Activated T-cell treated with anti-CD3 and anti-CD28 coated beads, Interleukin-2, amount 50 U/mL, for 4 hours (primary cell): ENCODE data around the gene HMGCS2. TPM values are rescaled to one million over a fixed set of nuclear protein-coding genes. Genes with fewer than 3 reads are reported as not detected.
"Not testable (repeated sequence)": the region's sequence is repeated elsewhere in the genome, so short reads cannot be mapped to it uniquely, and the experiment has no call there.

Experiments
- ATAC-seq, 2 donors: fragments of 200-7000 bp; cut with Tn5 transposase; one replicate each; pipeline ENCODE4 v1.10.0; 2021
- DNase-seq: peaks from one replicate; pipeline ENCODE4 v3.0.0-alpha.2; 2020
- H3K27me3 Mint-ChIP-seq: one replicate; pipeline ENCODE4 v1.8.0; 2021; ENCODE audit warnings: low read depth, mixed read lengths
- H3K36me3 Mint-ChIP-seq: one replicate; pipeline ENCODE4 v1.8.0; 2022; ENCODE audit warnings: mixed read lengths; ENCODE audit not compliant: insufficient read depth
- H3K4me1 Mint-ChIP-seq: one replicate; pipeline ENCODE4 v1.8.0; 2021; ENCODE audit warnings: low read depth, mixed read lengths
- H3K4me3 Mint-ChIP-seq: one replicate; pipeline ENCODE4 v1.8.0; 2021; ENCODE audit warnings: mild to moderate bottlenecking, moderate library complexity, mixed read lengths
- H3K9me3 Mint-ChIP-seq: one replicate; pipeline ENCODE4 v1.8.0; 2021; ENCODE audit warnings: mixed read lengths
- total RNA-seq, 3 donors: library from RNA; stranded (reverse); gene quantifications; one replicate each; pipeline ENCODE4 v1.2.1, GENCODE V29; 2021

Gene HMGCS2
- total RNA-seq, 3 donors from 2014 or later = 0.24 to 0.25 TPM; not detected in 1

GRCh38 chr1:119718409-119718808 lies 50.3 kb downstream of the HMGCS2 start:
- Mint-ChIP-seq H3K9me3 (no peaks in the 10 kb centered on the region), H3K36me3 (no peaks in the 10 kb centered on the region), H3K27me3 (peaks cover 9% of the 10 kb centered on the region), H3K4me3 (no peak overlapping the region), H3K4me1 (no peaks in the 10 kb centered on the region)
- DNase-seq (no peak), ATAC-seq (no peak)

- DNase-seq = no peak
- H3K4me1 Mint-ChIP-seq = peaks cover 11% of the 10 kb centered on the region
- H3K27me3 Mint-ChIP-seq = peaks cover 24% of the 10 kb centered on the region
- no peak for ATAC-seq
- no peak overlapping the region for H3K4me3 Mint-ChIP-seq
- H3K36me3 Mint-ChIP-seq = peaks cover 3% of the 10 kb centered on the region
- no peaks in the 10 kb centered on the region for H3K9me3 Mint-ChIP-seq
Measured at GRCh38 chr1:119715542-119715941, 53.2 kb downstream of the HMGCS2 start.

- H3K4me3 Mint-ChIP-seq = no peak overlapping the region
- peaks cover 11% of the 10 kb centered on the region for H3K4me1 Mint-ChIP-seq
- H3K27me3 Mint-ChIP-seq = peaks cover 31% of the 10 kb centered on the region
- H3K36me3 Mint-ChIP-seq = peaks cover 3% of the 10 kb centered on the region
- DNase-seq = no peak
- no peaks in the 10 kb centered on the region for H3K9me3 Mint-ChIP-seq
- ATAC-seq = no peak
Measured at GRCh38 chr1:119714583-119714982, 54.1 kb downstream of the HMGCS2 start.

- peak overlapping the region; percentile 82 for H3K4me3 Mint-ChIP-seq
- H3K9me3 Mint-ChIP-seq = no peaks in the 10 kb centered on the region
- ATAC-seq (no peak), DNase-seq (no peak)
- H3K27me3 Mint-ChIP-seq = peaks cover 31% of the 10 kb centered on the region
- peaks cover 3% of the 10 kb centered on the region for H3K36me3 Mint-ChIP-seq
- peaks cover 11% of the 10 kb centered on the region for H3K4me1 Mint-ChIP-seq
Measured at GRCh38 chr1:119713749-119714456, 54.8 kb downstream of the HMGCS2 start.

GRCh38 chr1:119713039-119713748 lies 55.5 kb downstream of the HMGCS2 start:
- ATAC-seq = no peak
- peaks cover 11% of the 10 kb centered on the region for H3K4me1 Mint-ChIP-seq
- no peak for DNase-seq
- H3K9me3 Mint-ChIP-seq = no peaks in the 10 kb centered on the region
- peak overlapping the region; percentile 82 for H3K4me3 Mint-ChIP-seq
- H3K36me3 Mint-ChIP-seq = peaks cover 3% of the 10 kb centered on the region
- peaks cover 31% of the 10 kb centered on the region for H3K27me3 Mint-ChIP-seq

GRCh38 chr1:119712342-119713038 lies 56.2 kb downstream of the HMGCS2 start:
- DNase-seq (peak; percentile 40), ATAC-seq (peak; percentile 68 to 69)
- Mint-ChIP-seq H3K4me3 (peak overlapping the region; percentile 90), H3K27me3 (peaks cover 31% of the 10 kb centered on the region), H3K4me1 (peaks cover 11% of the 10 kb centered on the region), H3K36me3 (peaks cover 3% of the 10 kb centered on the region), H3K9me3 (no peaks in the 10 kb centered on the region)

- Mint-ChIP-seq H3K27me3 (peaks cover 31% of the 10 kb centered on the region), H3K9me3 (no peaks in the 10 kb centered on the region), H3K4me3 (peak within 1 kb of the TSS; percentile 90), H3K4me1 (peaks cover 11% of the 10 kb centered on the region), H3K36me3 (peaks cover 3% of the 10 kb centered on the region)
- peak; percentile 78 to 79 for ATAC-seq
- peak; percentile 20 for DNase-seq
Measured at GRCh38 chr1:119711804-119712341, 56.8 kb downstream of the HMGCS2 start, which contains the start of gene PHGDH. TSS of gene PHGDH (plus strand) at chr1:119711934. CDS start at chr1:119712023, 89 bp downstream.

- DNase-seq, H3K9me3 Mint-ChIP-seq, ATAC-seq, H3K36me3 Mint-ChIP-seq: not testable (repeated sequence)
- Mint-ChIP-seq H3K4me1 (peaks cover 11% of the 10 kb centered on the region), H3K4me3 (peak overlapping the region; percentile 90), H3K27me3 (peaks cover 31% of the 10 kb centered on the region)
Measured at GRCh38 chr1:119711356-119711803, 57.3 kb downstream of the HMGCS2 start.

- not testable (repeated sequence) for H3K36me3 Mint-ChIP-seq, ATAC-seq, DNase-seq, H3K4me1 Mint-ChIP-seq, H3K4me3 Mint-ChIP-seq
- peaks cover 14% of the 10 kb centered on the region for H3K9me3 Mint-ChIP-seq
- H3K27me3 Mint-ChIP-seq = peaks cover 25% of the 10 kb centered on the region
Measured at GRCh38 chr1:119706599-119706998, 62.1 kb downstream of the HMGCS2 start.

GRCh38 chr1:119703666-119704450 lies 64.8 kb downstream of the HMGCS2 start:
- no peak for DNase-seq
- ATAC-seq = no peak
- H3K9me3 Mint-ChIP-seq = peaks cover 31% of the 10 kb centered on the region
- H3K27me3 Mint-ChIP-seq = peaks cover 21% of the 10 kb centered on the region
- H3K4me1 Mint-ChIP-seq = no peaks in the 10 kb centered on the region
- H3K36me3 Mint-ChIP-seq = peaks cover 4% of the 10 kb centered on the region
- no peak overlapping the region for H3K4me3 Mint-ChIP-seq

- Mint-ChIP-seq H3K36me3 (peaks cover 4% of the 10 kb centered on the region), H3K27me3 (peaks cover 25% of the 10 kb centered on the region), H3K9me3 (peaks cover 31% of the 10 kb centered on the region), H3K4me3 (no peak overlapping the region), H3K4me1 (no peaks in the 10 kb centered on the region)
- ATAC-seq (no peak), DNase-seq (no peak)
Measured at GRCh38 chr1:119702384-119702783, 66.3 kb downstream of the HMGCS2 start.

GRCh38 chr1:119701659-119702058 lies 67.0 kb downstream of the HMGCS2 start:
- H3K9me3 Mint-ChIP-seq = peaks cover 31% of the 10 kb centered on the region
- H3K4me1 Mint-ChIP-seq = no peaks in the 10 kb centered on the region
- peaks cover 4% of the 10 kb centered on the region for H3K36me3 Mint-ChIP-seq
- no peak for DNase-seq
- no peak overlapping the region for H3K4me3 Mint-ChIP-seq
- ATAC-seq = no peak
- peaks cover 25% of the 10 kb centered on the region for H3K27me3 Mint-ChIP-seq

- ATAC-seq (no peak), DNase-seq (no peak)
- no peak overlapping the region for H3K4me3 Mint-ChIP-seq
- no peaks in the 10 kb centered on the region for H3K4me1 Mint-ChIP-seq
- H3K36me3 Mint-ChIP-seq = peaks cover 4% of the 10 kb centered on the region
- peaks cover 27% of the 10 kb centered on the region for H3K27me3 Mint-ChIP-seq
- peaks cover 31% of the 10 kb centered on the region for H3K9me3 Mint-ChIP-seq
Measured at GRCh38 chr1:119700326-119700725, 68.4 kb downstream of the HMGCS2 start.
